ENCODE measurements around the gene THY1.
A peak's percentile ranks its signal among the peaks of the same experiment; 100 is the strongest.
"Not testable (repeated sequence)": the region's sequence is repeated elsewhere in the genome, so short reads cannot be mapped to it uniquely, and the experiment has no call there.

THY1 gene

GRCh38 chr11:119417726-119418540 is 5.0 kb downstream of the THY1 start:
- DNase-seq (no peak), ATAC-seq (no peak)

- DNase-seq (no peak), ATAC-seq (no peak)
Measured at GRCh38 chr11:119416606-119417580, 6.1 kb downstream of the THY1 start.

- no peak for DNase-seq
- ATAC-seq = no peak
Measured at GRCh38 chr11:119415966-119416365, 7.0 kb downstream of the THY1 start.

DNA sequence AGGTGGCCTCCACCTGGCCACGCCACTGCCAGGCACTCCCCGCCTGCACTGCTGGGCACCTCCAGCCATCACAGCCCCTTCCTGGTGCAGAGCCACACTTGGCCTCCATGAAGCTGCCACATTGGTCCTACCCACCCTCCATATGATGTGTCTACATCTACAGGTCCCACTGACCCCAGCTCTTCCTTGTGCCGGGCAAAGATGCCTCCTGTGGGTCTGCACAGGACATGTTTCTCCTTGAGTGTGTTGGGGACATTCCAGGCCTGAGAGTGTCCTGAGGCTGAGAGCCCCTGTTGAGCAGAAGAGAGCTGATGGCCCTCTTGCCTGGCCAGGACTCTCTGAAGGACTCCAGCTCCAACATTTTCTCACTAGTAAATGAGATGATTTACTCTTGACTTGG is 7.5 kb downstream of the THY1 start:
- DNase-seq (no peak), ATAC-seq (no peak)

DNA sequence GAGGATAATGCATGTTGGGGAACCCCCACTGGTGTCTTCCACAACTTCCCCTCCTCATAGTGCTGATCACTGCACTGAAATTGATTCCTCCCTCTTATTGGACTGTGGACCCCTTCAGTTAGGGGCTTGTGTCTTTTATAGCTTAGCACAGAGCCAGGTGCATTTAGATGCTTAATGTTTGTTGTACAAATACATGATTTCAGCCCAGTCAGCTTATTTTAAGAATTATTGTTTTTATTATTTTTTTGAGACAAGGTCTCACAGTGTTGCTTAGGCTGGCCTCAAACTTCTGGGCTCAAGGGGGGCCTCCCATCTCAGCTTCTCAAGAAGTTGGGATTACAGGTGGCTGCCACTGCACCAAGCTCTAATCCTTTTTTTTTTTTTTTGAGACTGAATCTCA is 8.2 kb downstream of the THY1 start:
- no peak for ATAC-seq
- no peak for DNase-seq

DNA sequence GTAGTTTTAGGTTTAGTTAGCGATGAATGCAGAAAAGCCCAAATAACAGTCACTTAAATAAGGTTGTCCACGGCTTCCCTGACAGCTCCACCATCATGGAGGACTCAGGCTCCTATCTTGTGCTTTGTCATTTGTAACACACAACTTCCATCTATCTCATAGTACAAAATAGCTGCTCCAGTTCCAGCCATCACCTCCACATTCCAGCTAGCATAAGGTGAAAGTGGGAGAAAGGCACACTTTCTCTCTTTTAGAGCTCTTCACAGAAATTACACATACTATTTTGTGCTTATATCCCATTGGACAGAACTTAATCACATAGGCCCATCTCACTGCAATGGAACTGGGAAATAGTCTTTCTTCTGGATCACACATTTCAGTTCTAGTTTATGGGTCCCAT is 8.7 kb downstream of the THY1 start:
- no peak for ATAC-seq

GRCh38 chr11:119412072-119412471 is 10.9 kb downstream of the THY1 start:
- no peak for ATAC-seq
- no peak for DNase-seq

More for the DNA sequence above, 8.7 kb downstream of the THY1 start:
- no peak for DNase-seq

DNA sequence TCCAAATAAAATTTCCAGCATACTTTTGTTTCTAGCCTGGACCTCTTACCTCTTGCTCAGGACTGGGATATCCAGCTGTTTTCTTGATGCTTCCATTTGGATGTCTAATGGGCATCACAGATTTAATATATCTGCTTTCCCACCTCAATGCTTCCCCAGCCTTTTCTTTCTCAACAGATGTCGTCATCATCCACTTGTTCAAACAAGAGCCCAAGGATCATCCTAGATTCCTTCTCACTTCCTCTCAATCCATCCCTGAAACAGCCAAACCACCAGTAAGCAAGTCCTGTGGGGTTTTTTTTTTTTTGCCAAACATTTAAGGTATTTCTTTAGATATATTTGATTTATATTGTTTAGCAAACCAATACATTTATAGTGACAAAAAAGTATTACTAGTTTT is 12.5 kb downstream of the THY1 start:
- ATAC-seq = no peak
- no peak for DNase-seq

GRCh38 chr11:119409731-119410130 is 13.2 kb downstream of the THY1 start:
- ATAC-seq = no peak
- no peak for DNase-seq

GRCh38 chr11:119406005-119406404 is 17.0 kb downstream of the THY1 start:
- DNase-seq (no peak), ATAC-seq (no peak)

DNA sequence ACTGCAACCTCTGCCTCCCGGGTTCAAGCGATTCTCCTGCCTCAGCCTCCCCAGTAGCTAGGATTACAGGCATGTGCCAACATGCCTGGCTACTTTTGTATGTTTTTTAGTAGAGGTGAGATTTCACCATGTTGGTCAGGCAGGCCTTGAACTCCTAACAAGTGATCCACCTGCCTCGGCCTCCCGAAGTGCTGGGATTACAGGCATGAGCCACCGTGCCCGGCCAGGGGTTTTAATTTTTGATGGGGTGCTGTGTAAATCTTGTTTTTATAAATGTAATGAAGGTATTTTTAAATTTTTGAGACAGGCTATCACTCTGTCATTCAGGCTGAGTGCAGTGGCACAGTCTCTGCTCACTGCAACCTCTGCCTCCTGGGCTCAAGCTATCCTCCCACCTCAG is 17.5 kb downstream of the THY1 start:
- ATAC-seq, DNase-seq: not testable (repeated sequence)

DNA sequence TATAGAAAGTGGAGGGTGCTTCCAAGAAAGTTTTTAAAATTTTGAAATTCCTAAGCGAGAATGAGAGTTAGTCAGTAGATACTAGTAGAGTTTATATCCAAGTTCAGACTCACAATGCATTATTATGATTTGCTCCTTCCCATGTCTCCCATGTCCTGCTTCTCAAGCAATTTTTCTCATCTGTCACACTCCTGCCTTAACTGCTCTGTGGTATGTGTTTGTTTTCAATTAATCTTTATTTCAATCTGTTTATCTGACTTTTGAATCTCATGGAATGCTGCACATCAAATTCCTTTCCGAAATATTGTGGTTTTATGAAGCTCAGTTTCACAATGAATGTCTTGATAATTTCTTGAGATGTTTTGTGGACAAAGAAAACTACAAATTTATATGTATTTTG is 18.1 kb downstream of the THY1 start:
- DNase-seq = no peak
- ATAC-seq = no peak

GRCh38 chr11:119403021-119403420 is 20.0 kb downstream of the THY1 start:
- DNase-seq = no peak
- no peak for ATAC-seq

- DNase-seq = no peak
- no peak for ATAC-seq
Measured at GRCh38 chr11:119402470-119402869, 20.5 kb downstream of the THY1 start.

DNA sequence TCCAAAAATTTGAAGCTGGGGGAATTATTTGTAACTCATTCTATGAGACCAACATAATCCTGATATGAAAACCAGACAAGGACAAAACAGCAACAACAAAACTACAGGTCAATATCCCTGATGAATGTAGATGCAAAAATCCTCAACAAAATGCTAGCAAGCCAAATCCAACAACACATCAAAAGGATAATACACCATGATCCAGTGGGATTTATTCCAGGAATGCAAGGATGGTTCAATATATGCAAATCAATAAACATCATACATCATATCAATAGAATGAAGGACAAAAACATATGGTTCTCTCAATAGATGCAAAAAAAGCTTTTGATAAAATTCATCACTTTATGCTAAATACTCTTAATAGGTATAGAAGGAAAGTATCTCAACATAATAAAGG is 22.1 kb downstream of the THY1 start:
- ATAC-seq (no peak), DNase-seq (no peak)

DNA sequence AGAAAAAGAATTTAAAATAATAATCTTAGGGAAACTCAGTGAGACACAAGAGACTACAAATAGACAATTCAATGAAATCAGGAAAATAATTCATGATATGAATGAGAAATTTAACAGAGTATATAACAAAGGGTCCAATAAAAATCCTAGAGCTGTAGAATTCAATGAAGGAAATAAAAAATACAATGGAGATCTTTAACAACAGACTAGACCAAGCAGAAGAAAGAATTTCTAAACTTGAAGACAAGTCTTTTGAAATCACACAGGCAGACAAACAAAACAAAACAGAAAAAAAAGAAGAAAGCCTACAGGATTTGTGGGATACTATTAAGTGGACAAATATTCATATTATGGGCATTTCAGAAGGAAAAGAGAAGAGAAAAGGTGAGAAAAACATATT is 25.2 kb downstream of the THY1 start:
- DNase-seq (no peak), ATAC-seq (no peak)

DNA sequence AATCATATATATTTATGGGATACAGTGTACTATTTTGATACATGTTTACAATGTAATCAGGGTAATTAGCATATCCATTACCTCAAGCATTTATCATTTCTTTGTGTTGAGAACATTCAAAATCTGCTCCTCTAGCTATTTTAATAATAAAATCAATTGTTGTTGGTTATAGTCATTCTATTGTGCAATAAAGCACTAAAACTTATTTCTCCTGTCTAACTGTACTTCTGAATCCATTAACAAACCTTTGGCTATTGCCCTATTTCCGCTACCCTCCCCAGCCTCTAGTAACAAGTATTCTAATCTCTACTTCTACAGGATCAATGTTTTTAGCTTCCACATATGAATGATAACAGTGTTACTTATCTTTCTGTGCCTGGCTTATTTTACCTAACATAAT is 26.1 kb downstream of the THY1 start:
- no peak for ATAC-seq
- DNase-seq = no peak

GRCh38 chr11:119391275-119391674 is 31.7 kb downstream of the THY1 start:
- DNase-seq = no peak
- no peak for ATAC-seq

GRCh38 chr11:119389611-119390254 is 33.2 kb downstream of the THY1 start:
- ATAC-seq = no peak
- peak; percentile 28 for DNase-seq

GRCh38 chr11:119388103-119388502 is 34.9 kb downstream of the THY1 start:
- DNase-seq (no peak), ATAC-seq (no peak)

GRCh38 chr11:119384332-119384731 is 38.6 kb downstream of the THY1 start:
- DNase-seq (no peak), ATAC-seq (no peak)

DNA sequence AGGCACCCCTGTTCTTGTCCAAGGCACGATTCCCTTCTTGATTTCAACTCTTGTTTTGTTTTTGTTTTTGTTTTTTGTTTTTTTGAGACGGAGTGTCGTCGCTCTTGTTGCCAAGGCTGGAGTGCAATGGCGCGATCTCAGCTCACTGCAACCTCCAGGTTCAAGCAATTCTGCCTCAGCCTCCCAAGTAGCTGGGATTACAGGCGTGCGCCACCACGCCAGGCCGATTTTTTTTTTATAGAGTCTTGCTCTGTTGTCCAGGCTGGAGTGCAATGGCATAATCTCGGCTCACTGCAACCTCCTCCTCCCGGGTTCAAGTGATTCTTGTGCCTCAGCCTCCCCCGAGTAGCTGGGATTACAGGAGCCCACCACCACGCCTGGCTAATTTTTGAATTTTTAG is 40.5 kb downstream of the THY1 start:
- ATAC-seq, DNase-seq: not testable (repeated sequence)

- DNase-seq = no peak
- no peak for ATAC-seq
Measured at GRCh38 chr11:119382101-119382500, 40.9 kb downstream of the THY1 start.

Measured in stimulated activated naive CD8-positive, alpha-beta T cell treated with anti-CD3 and anti-CD28 coated beads, Interleukin-15, Interleukin-2, amounts not matched to agents 100 U/mL and 50 U/mL, for 24 hours (primary cell).